GM21786 (cell line): ENCODE measurements around the gene ADAMTS13.
A peak's percentile ranks its signal among the peaks of the same experiment; 100 is the strongest.
"Not testable (repeated sequence)": the region's sequence is repeated elsewhere in the genome, so short reads cannot be mapped to it uniquely, and the experiment has no call there.

Experiments
- ATAC-seq: cut with Tn5 transposase; IDR thresholded peaks from one replicate; pipeline ENCODE4 v1.9.1; 2021; ENCODE audit not compliant: unreplicated experiment

ADAMTS13 gene

GRCh38 chr9:133391449-133391848 is 30.7 kb upstream of the ADAMTS13 start:
- not testable (repeated sequence) for ATAC-seq

DNA sequence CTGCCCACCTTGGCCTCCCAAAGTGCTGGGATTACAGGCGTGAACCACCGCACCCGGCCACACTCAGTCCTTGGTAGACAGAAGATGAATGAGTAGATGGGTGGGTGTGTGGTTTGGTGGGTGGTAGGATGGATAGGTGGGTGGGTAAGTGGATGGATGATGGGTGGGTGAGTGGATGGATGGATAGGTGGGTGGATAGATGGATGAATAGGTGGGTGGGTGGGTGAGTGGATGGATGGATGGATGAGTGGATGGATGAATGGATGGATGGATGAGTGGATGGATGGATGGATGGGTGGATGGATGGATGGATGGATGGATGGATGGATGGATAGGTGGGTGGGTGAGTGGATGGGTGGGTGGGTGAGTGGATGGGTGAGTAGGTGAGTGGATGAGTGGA is 29.9 kb upstream of the ADAMTS13 start:
- ATAC-seq, result not testable (repeated sequence)

GRCh38 chr9:133393399-133393798 is 28.8 kb upstream of the ADAMTS13 start:
- ATAC-seq, result no peak

- ATAC-seq, result no peak
Observed at GRCh38 chr9:133394687-133395271, 27.4 kb upstream of the ADAMTS13 start.

GRCh38 chr9:133396952-133397351 is 25.2 kb upstream of the ADAMTS13 start:
- ATAC-seq, result no peak

GRCh38 chr9:133397370-133397769 is 24.8 kb upstream of the ADAMTS13 start:
- no peak for ATAC-seq

- ATAC-seq, result no peak
Observed at GRCh38 chr9:133397895-133398294, 24.3 kb upstream of the ADAMTS13 start.

- ATAC-seq, result no peak
Observed at GRCh38 chr9:133400292-133400691, 21.9 kb upstream of the ADAMTS13 start.

GRCh38 chr9:133401588-133401987 is 20.6 kb upstream of the ADAMTS13 start:
- no peak for ATAC-seq

DNA sequence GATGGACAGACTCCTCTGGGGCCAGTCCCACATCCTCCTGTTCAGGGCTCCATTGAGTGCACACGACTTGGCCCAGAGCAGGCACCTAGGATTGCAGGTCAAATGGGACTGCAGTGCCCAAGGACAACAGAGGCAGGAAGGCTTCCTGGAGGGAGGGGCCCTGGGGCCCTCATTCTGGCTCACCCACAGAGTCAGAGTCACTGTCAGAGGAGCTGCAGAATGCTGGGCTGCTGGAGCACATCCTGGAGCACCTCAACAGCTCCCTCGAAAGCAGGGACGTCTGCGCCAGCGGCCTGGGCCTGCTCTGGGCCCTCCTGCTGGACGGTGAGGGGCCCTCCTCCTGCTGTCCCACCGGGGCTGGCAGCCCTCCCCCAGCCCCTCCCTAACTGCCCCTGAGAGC is 19.5 kb upstream of the ADAMTS13 start:
- no peak for ATAC-seq

- ATAC-seq, result no peak
Observed at GRCh38 chr9:133403766-133404453, 18.3 kb upstream of the ADAMTS13 start.

- ATAC-seq, result no peak
Observed at GRCh38 chr9:133404454-133405002, 17.6 kb upstream of the ADAMTS13 start.

DNA sequence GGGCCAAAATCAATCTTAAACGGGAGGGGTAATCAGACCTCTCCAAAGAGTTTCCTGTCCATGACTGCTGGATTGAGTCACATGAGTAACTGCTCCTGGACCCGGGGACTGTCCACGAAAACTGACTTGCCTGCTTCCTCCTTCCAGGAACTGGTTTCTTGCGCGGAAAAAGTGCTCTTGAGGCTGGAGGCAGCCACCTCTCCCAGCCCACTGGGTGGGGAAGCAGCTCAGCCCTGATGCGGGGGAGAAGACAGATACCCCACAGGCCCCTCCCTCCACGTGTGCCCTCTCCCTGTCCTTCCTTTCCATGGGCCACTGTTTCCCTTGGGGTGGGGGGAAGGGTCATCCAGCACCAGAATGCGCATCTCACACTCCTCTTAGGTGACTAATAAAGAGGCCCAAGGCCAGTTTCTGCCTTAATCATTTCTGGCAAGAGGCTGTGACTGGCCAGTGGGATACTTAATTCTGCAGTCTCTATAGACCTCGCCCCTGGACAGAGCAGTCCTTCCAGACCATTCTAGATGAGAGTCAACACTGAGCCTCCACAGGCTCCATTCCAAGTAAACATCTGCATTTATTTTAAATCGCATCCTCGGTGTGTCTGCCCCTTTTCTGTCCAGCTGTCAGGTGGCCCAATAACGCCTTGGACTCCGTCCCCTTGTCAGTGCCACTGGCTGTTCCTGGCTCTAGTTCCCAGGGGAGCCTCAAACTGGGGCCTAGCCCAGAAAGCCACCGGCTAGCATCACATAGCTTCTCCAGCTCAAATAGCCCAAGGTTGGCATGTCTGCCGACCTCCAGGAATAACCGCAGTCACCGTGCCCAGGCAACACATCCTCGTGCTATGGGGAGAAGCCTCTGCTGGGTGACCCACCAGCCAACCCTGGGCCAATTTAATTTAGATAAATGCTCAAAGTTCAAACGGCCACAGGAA is 16.4 kb upstream of the ADAMTS13 start:
- ATAC-seq, result no peak

- no peak for ATAC-seq
Observed at GRCh38 chr9:133406480-133407307, 15.5 kb upstream of the ADAMTS13 start.

DNA sequence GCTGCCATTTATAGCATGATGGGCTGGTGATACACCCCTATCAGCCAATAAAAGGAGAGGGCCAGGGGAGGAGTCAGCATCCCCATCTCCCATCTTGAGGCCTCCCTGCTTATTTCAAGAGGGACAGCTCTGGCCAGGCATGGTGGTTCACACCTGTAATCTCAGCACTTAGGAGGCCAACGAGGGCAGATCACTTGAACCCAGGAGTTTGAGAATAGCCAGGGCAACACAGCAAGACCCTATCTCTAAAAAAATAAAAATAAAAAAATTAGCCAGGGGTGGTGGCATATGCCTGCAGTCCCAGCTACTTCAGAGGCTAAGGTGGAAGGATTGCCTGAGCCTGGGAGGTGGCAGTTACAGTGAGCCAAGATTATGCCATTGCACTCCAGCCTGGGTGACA is 14.1 kb upstream of the ADAMTS13 start:
- no peak for ATAC-seq

GRCh38 chr9:133415170-133415569 is 7.0 kb upstream of the ADAMTS13 start:
- ATAC-seq, result no peak

DNA sequence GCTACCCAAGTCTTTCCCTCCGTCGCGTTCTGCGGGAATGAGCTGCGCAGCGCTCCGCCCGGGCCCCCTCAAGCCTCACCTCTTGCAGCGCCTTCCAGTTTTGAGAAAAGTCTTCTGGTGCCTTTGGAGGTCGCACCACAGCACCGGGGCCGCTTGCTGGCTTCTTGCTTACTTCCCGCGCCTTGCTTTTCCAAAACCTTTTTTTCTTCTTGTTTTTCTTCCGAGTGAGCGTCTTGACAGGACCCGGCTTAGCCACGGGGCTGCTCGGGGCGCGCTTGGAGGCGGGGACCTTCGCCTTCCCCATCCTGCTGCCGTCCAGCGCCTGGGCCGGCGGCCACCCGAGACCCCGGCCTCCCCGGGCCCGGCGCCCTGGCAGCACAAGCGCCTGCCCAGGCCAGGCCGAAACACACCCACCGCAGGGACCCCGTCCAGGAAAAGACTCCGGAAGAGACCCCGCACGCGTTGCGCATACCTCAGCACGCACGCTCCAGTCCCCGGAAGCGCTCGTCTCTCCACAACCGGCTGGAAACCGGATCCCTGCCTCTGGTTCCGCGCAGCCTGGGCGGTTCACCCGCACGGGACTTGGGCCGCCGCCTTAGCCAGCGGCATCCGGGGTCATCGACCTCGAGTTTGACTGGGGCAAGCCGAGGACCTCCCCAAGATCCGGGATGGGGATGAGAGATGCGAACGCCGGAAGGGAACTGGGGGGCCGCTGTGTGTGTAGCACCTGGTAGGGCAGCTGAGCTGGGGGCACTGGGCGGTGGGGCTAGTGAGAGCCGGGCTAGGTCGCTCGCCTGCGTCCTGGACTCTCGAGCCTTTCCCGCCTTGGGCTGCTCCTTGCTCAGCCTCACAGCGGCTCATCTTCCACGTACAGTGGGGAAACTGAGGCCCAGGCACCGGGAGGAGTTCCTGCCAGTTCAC is 4.4 kb upstream of the ADAMTS13 start, which contains the start of gene REXO4:
TSS of gene REXO4 (minus strand) at position 470 of the 921 bp plus-strand sequence. CDS start at position 304, 166 bp downstream.
- peak; percentile 68 for ATAC-seq

- no peak for ATAC-seq
Observed at GRCh38 chr9:133419005-133419404, 3.2 kb upstream of the ADAMTS13 start.

DNA sequence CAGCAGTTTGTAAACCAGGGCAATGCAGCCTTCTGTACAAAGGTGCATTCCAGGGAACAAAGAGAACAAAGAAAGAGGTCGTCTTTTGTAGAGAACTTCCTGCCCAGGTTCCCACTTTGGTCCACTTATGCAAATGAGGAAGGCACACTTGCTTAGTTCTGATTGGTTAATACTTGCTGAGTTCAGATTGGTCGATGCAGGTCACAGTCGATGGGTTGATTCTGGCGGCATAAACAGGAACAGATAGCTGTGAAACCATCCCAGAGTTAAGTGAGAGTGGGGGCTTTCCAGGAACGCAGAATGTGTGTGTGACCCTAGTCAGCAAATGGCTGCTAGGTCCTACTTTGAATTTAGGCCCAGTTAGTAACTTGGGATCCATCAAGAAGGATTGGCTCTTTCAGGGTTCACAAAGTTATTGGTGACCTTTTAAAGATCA is 1.8 kb upstream of the ADAMTS13 start:
- peak; percentile 40 for ATAC-seq
